Aorta (tissue), 5 donors: ENCODE results near the gene PTPN5. TPM values are rescaled to one million over a fixed set of nuclear protein-coding genes. Genes with fewer than 3 reads are reported as not detected.
"Not testable (repeated sequence)": the region's sequence is repeated elsewhere in the genome, so short reads cannot be mapped to it uniquely, and the experiment has no call there.

ENCODE experiments used
- ATAC-seq: fragments of 200-7000 bp; cut with Tn5 transposase; one replicate; pipeline ENCODE4 v1.9.1; 2022; ENCODE audit warnings: moderate library complexity; ENCODE audit not compliant: low FRiP score
- DNase-seq, 2 donors: peaks; one replicate each; pipeline ENCODE4 v3.0.0-alpha.2; 2020
- H3K27ac ChIP-seq, 2 donors: one replicate each; pipeline ENCODE4 v1.5.1; 2013; ENCODE audit warnings: low read length in 2 of 2, mild to moderate bottlenecking in 2 of 2, moderate library complexity in 2 of 2, control low read depth in 1 of 2, inconsistent platforms in 1 of 2, low read depth in 1 of 2
- H3K27me3 ChIP-seq, 2 donors: one replicate each; pipeline ENCODE4 v1.6.1; 2013; ENCODE audit warnings: control low read depth in 1 of 2, low read length in 1 of 2, mild to moderate bottlenecking in 1 of 2, moderate library complexity in 1 of 2; ENCODE audit not compliant: insufficient read depth in 2 of 2, control insufficient read depth in 1 of 2
- H3K36me3 ChIP-seq, 2 donors: one replicate each; pipeline ENCODE4 v1.6.1; 2013; ENCODE audit warnings: control low read depth in 1 of 2, low read length in 1 of 2, mild to moderate bottlenecking in 1 of 2; ENCODE audit not compliant: insufficient read depth in 2 of 2, control insufficient read depth in 1 of 2
- H3K4me1 ChIP-seq, 2 donors: one replicate each; pipeline ENCODE4 v1.6.1; 2013; ENCODE audit warnings: low read length in 2 of 2, control low read depth in 1 of 2, mild to moderate bottlenecking in 1 of 2, moderate library complexity in 1 of 2; ENCODE audit not compliant: insufficient read depth in 2 of 2, control insufficient read depth in 1 of 2
- H3K4me3 ChIP-seq, 2 donors: one replicate each; pipeline ENCODE4 v1.5.1; 2013; ENCODE audit warnings: low read length in 2 of 2, control low read depth in 1 of 2, mild to moderate bottlenecking in 1 of 2
- H3K9me3 ChIP-seq: one replicate; pipeline ENCODE4 v1.6.1; 2013; ENCODE audit warnings: mild to moderate bottlenecking, low read length; ENCODE audit not compliant: control insufficient read depth
- WGBS, 2 donors: extraction: QIAGEN DNeasy Blood & Tissue Kit; methylation state at CpG; one replicate each; pipeline ENCODE4 v1.1.7; 2013; 5-methylcytosine and 5-hydroxymethylcytosine counted together
- intact Hi-C, 2 donors: fragments of 100-400 bp; cut with DNase I; formaldehyde crosslinking; loops; one replicate each; pipeline versions ENCODE4 v1.14.2 to v1.15.0; 2022
- polyA plus RNA-seq, 2 donors: library from polyadenylated mRNA; stranded (reverse); fragments of 200-250 nt; gene quantifications; one replicate each; pipeline ENCODE4 v1.2.3, GENCODE V29; 2013
- total RNA-seq, 2 donors: library from RNA; stranded (reverse); fragmentation: NEBNext Ultra II Directional; extraction: Animal tissue kit (Norgen Biotek cat#: 25700); gene quantifications; one replicate each; pipeline ENCODE4 v1.2.1, GENCODE V29; 2021
- donor health status: healthy with polysubstance abuse.
- donor health status: Bipolar disorder and iron deficiency.
- donor health status: DM: no; HTN: no; CAD: no.
- donor health status: DM: no; HTN: no; CAD: no.
- donor health status: DM: yes; HTN: yes; CAD: no.

Gene PTPN5
- total and polyA plus RNA-seq, 4 donors = 1.5 to 2.1 TPM; not detected in 2

DNA sequence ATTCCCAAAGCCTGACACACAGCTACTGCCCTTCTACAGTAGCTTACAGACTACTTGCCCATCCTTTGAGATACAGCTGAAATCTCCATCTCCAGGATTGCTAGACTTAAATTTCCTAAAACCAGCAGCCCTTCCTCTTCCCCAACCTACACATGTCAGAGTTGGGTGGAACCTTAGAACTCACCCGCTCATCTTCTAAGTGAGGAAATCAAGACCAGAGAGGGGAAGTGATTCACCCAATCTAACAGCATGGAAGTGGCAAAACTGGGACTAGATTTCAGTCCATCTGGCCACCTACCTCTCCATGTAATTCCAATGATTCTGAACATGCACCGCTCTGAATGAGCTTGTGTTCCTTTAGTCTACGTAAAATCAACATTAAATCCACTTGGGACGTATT, 94.0 kb downstream of the PTPN5 start:
- no peak overlapping the region for H3K4me3 ChIP-seq
- no peak for ATAC-seq
- intact Hi-C loops = loop anchor here (5.0 kb wide), 2 partner anchors 65 to 110 kb away; partner anchors contain the start of genes SPTY2D1 (in 1 of the 2) and UEVLD (in 1 of the 2)
- no peaks in the 10 kb centered on the region for H3K27me3 ChIP-seq
- WGBS, 2 donors = 92 to 96% methylated on average over 4 of the region's 4 CpGs
- DNase-seq = no peak
- H3K27ac ChIP-seq = no peak overlapping the region
- no peaks in the 10 kb centered on the region for H3K4me1 ChIP-seq
- no peaks in the 10 kb centered on the region for H3K9me3 ChIP-seq
- no peaks in the 10 kb centered on the region for H3K36me3 ChIP-seq

DNA sequence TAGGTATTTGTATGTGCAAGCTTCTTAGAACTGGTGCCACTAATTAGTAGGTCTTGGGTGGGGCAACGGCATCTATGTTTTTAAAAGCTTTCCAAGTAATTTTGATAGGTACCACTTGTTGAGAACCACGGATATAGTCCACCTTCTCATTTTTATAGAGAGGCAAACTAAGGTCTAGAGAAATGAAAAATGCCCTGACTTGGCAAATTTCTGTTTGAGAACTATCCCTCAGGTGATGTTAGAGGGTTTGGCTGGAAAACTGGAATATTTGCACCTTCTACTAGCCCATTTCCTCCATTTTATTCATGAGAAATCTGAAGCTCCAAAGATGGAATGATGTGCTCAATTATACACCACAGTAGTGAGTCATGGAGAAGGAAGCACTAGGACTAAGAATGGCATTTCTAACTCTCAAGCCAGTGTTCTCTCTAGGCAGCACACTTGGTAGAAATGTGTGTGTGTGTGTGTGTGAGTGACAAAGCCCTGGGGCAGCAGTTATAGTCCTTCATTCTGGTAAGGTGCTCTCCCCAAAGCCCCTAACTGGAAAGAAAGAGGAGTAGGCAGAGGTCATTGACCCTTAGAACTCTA, 94.9 kb downstream of the PTPN5 start:
- Histone ChIP-seq H3K4me3 (no peak overlapping the region), H3K36me3 (no peaks in the 10 kb centered on the region), H3K9me3 (no peaks in the 10 kb centered on the region), H3K27me3 (no peaks in the 10 kb centered on the region), H3K4me1 (no peaks in the 10 kb centered on the region), H3K27ac (no peak overlapping the region)
- DNase-seq = no peak
- no peak for ATAC-seq
- intact Hi-C loops = loop anchor here (5.0 kb wide), 2 partner anchors 64 to 109 kb away; partner anchors contain the start of genes SPTY2D1 (in 1 of the 2) and UEVLD (in 1 of the 2)
- 90 to 91% methylated on average over 2 of the region's 2 CpGs for WGBS, 2 donors

GRCh38 chr11:18692941-18693760, 98.4 kb downstream of the PTPN5 start:
- ATAC-seq = no peak
- DNase-seq = no peak
- intact Hi-C loops = no loop called here
- Histone ChIP-seq H3K27ac (no peak overlapping the region), H3K4me3 (no peak overlapping the region), H3K4me1 (no peaks in the 10 kb centered on the region), H3K36me3 (no peaks in the 10 kb centered on the region), H3K9me3 (no peaks in the 10 kb centered on the region), H3K27me3 (no peaks in the 10 kb centered on the region)
- 58 to 63% methylated on average over 9 of the region's 9 CpGs for WGBS, 2 donors

DNA sequence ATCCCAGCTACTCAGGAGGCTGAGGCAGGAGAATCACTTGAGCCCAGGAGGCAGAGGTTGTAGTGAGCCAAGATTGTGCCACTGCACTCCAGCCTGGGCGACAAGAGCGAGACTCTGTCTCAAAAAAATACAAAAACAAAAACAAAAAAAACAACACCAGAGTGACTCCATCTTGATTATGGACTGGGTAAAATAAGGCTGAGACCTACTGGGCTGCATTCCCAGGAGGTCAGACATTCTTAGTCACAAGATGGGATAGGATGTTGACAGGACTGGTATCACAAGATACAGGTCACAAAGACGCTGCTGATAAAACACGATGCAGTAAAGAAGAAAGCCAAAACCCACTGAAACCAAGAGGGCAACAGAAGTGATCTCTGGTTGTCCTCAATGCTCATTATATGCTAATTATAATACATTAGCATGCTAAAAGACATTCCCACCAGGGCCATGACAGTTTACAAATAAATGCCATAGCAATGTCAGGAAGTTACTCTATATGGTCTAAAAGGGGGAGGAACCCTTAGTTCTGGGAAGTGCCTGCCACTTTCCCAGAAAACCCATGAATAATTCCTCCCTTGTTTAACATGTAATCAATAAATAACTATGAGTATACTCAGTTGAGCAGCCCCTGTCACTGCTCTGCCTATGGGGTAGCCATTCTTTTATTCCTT, 100.0 kb downstream of the PTPN5 start:
- H3K27me3 ChIP-seq, intact Hi-C loops, H3K27ac ChIP-seq, DNase-seq, ATAC-seq, H3K9me3 ChIP-seq, H3K36me3 ChIP-seq, H3K4me1 ChIP-seq, H3K4me3 ChIP-seq: not testable (repeated sequence)
- 74 to 78% methylated on average over 4 of the region's 4 CpGs for WGBS, 2 donors

GRCh38 chr11:18684267-18684666, 107.3 kb downstream of the PTPN5 start:
- intact Hi-C loops = no loop called here
- DNase-seq = no peak
- WGBS, 2 donors = 83 to 85% methylated on average over 1 of the region's 1 CpG
- Histone ChIP-seq H3K27me3 (no peaks in the 10 kb centered on the region), H3K36me3 (no peaks in the 10 kb centered on the region), H3K27ac (no peak overlapping the region), H3K4me1 (no peaks in the 10 kb centered on the region), H3K9me3 (no peaks in the 10 kb centered on the region), H3K4me3 (no peak overlapping the region)
- no peak for ATAC-seq

DNA sequence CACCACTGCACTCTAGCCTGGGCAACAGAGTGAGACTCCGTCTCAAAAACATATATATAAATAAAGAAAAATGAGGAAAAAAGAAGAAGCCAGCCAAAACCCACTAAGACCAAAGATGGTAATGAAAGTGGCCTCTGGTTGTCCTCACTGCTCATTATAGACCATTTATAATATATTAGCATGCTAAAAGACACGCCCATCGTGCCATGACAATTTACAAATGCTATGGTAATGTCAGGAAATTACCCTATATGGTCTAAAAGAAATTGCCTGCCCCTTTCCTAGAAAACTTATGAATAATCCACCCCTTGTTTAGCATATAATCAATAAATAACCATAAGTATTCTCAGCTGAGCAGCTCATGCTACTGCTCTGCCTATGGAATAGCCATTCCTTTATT, 109.1 kb downstream of the PTPN5 start:
- H3K9me3 ChIP-seq = no peaks in the 10 kb centered on the region
- H3K27ac ChIP-seq = no peak overlapping the region
- no peak for ATAC-seq
- intact Hi-C loops = no loop called here
- H3K4me1 ChIP-seq = no peaks in the 10 kb centered on the region
- 88 to 94% methylated on average over 3 of the region's 3 CpGs for WGBS, 2 donors
- H3K27me3 ChIP-seq = no peaks in the 10 kb centered on the region
- no peaks in the 10 kb centered on the region for H3K36me3 ChIP-seq
- H3K4me3 ChIP-seq = no peak overlapping the region
- DNase-seq = no peak

DNA sequence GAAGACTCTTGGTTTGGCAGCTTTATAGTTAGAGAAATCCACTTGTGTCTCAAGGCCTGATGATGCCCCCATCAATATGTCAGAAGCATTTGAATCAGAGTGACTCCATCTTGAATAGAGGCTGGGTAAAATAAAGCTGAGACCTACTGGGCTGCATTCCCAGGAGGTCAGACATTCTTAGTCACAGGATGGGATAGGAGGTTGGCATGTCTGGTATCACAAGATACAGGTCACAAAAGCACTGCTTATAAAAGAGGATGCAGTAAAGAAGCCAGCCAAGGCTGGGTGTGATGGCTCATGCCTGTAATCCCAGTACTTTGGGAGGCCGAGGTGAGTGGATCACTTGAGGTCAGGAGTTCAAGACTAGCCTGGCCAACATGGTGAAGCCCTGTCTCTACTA, 109.6 kb downstream of the PTPN5 start:
- intact Hi-C loops, H3K4me1 ChIP-seq, H3K27ac ChIP-seq, ATAC-seq, H3K9me3 ChIP-seq, H3K4me3 ChIP-seq, DNase-seq, H3K36me3 ChIP-seq, H3K27me3 ChIP-seq: not testable (repeated sequence)
- WGBS, 2 donors = 89 to 95% methylated on average over 1 of the region's 1 CpG
